GM23338 (cell line): ENCODE measurements around the gene SLC66A3. TPM values are rescaled to one million over a fixed set of nuclear protein-coding genes. Genes with fewer than 3 reads are reported as not detected.

ENCODE experiments used
- ATAC-seq: fragments of 200-7000 bp; cut with Tn5 transposase; 3 replicates; pipeline ENCODE4 v1.9.1; 2020
- DNase-seq: peaks from one replicate; pipeline ENCODE4 v3.0.0-alpha.2; 2015; ENCODE audit warnings: low spot score
- H2AFZ ChIP-seq: fragments of 200-600 bp; sonication (generic); 2 replicates; pipeline ENCODE4 v1.8.0; 2016; ENCODE audit warnings: antibody characterized with exemption, mild to moderate bottlenecking, moderate library complexity
- H3F3A ChIP-seq: fragments of 200-600 bp; sonication (generic); replicated peaks from 2 replicates; pipeline ENCODE4 v1.8.0; 2017; ENCODE audit warnings: antibody characterized with exemption, mixed run types, low read depth
- H3K27ac ChIP-seq: fragments of 200-600 bp; sonication (generic); 2 replicates; pipeline ENCODE4 v1.6.1; 2016; ENCODE audit warnings: low read depth
- H3K27me3 ChIP-seq: fragments of 200-600 bp; sonication (generic); 2 replicates; pipeline ENCODE4 v1.8.0; 2016; ENCODE audit warnings: mild to moderate bottlenecking, mixed run types, moderate library complexity; ENCODE audit not compliant: insufficient read depth
- H3K36me3 ChIP-seq: fragments of 200-600 bp; sonication (generic); 2 replicates; pipeline ENCODE4 v1.8.0; 2016; ENCODE audit warnings: mild to moderate bottlenecking; ENCODE audit not compliant: insufficient read depth
- H3K4me1 ChIP-seq: fragments of 200-600 bp; sonication (generic); 2 replicates; pipeline ENCODE4 v1.8.0; 2016; ENCODE audit warnings: mild to moderate bottlenecking, moderate library complexity; ENCODE audit not compliant: insufficient read depth
- H3K4me2 ChIP-seq: fragments of 200-600 bp; sonication (generic); 2 replicates; pipeline ENCODE4 v1.7.1; 2017; ENCODE audit warnings: mixed run types
- H3K4me3 ChIP-seq: fragments of 200-600 bp; sonication (generic); 2 replicates; pipeline ENCODE4 v1.6.1; 2016; ENCODE audit warnings: mixed run types
- H3K79me2 ChIP-seq: fragments of 200-600 bp; sonication (generic); replicated peaks from 2 replicates; pipeline ENCODE4 v1.8.0; 2017; ENCODE audit warnings: mild to moderate bottlenecking; ENCODE audit not compliant: insufficient read depth
- H3K9me2 ChIP-seq: fragments of 200-600 bp; sonication (generic); 2 replicates; pipeline ENCODE4 v1.8.0; 2017; ENCODE audit not compliant: insufficient read depth
- H4K20me1 ChIP-seq: fragments of 200-600 bp; sonication (generic); replicated peaks from 2 replicates; pipeline ENCODE4 v1.8.0; 2017; ENCODE audit warnings: mild to moderate bottlenecking; ENCODE audit not compliant: insufficient read depth
- H3K27ac Mint-ChIP-seq: 2 replicates; pipeline ENCODE4 v1.8.0; 2020; ENCODE audit warnings: inconsistent platforms, mild to moderate bottlenecking, moderate library complexity, mixed read lengths
- H3K27me3 Mint-ChIP-seq: 3 replicates; pipeline ENCODE4 v1.8.0; 2022; ENCODE audit warnings: low read depth, mild to moderate bottlenecking, moderate library complexity, mixed read lengths, inconsistent platforms; ENCODE audit not compliant: insufficient read depth, poor library complexity
- H3K36me3 Mint-ChIP-seq: 3 replicates; pipeline ENCODE4 v1.8.0; 2021; ENCODE audit warnings: low read depth, mild to moderate bottlenecking, inconsistent platforms, moderate library complexity, mixed read lengths
- H3K4me1 Mint-ChIP-seq: 3 replicates; pipeline ENCODE4 v1.8.0; 2020; ENCODE audit warnings: mild to moderate bottlenecking, inconsistent platforms, mixed read lengths
- H3K4me3 Mint-ChIP-seq: 3 replicates; pipeline ENCODE4 v1.8.0; 2021; ENCODE audit warnings: moderate library complexity, mild to moderate bottlenecking, inconsistent platforms, mixed read lengths
- H3K9me3 Mint-ChIP-seq: 3 replicates; pipeline ENCODE4 v1.8.0; 2020; ENCODE audit warnings: moderate library complexity, mild to moderate bottlenecking, inconsistent platforms, mixed read lengths
- CTCF ChIP-seq, 2 experiments: fragments of 200-600 bp in 1 of 2; sonication (generic) in 1 of 2; conservative IDR thresholded peaks; 2 replicates each; pipeline versions ENCODE4 v1.5.1 to v1.6.1; 2016 to 2017; ENCODE audit warnings: antibody characterized with exemption in 2 of 2, low read depth in 2 of 2, mild to moderate bottlenecking in 2 of 2, moderate library complexity in 1 of 2
- EZH2 ChIP-seq: fragments of 200-600 bp; sonication (generic); IDR thresholded peaks from one replicate; pipeline ENCODE4 v1.8.0; 2017; ENCODE audit warnings: antibody characterized with exemption, mild to moderate bottlenecking, low read depth; ENCODE audit not compliant: unreplicated experiment
- EZH2phosphoT487 ChIP-seq: fragments of 200-600 bp; sonication (generic); IDR thresholded peaks from one replicate; pipeline ENCODE4 v1.8.1; 2018; ENCODE audit warnings: antibody characterized with exemption; ENCODE audit not compliant: unreplicated experiment
- JUNB ChIP-seq: IDR thresholded peaks from one replicate; pipeline ENCODE4 v1.6.1; 2016; ENCODE audit warnings: antibody characterized with exemption; ENCODE audit not compliant: unreplicated experiment
- NANOG ChIP-seq: IDR thresholded peaks from 2 replicates; pipeline ENCODE4 v1.6.1; 2016; ENCODE audit warnings: antibody characterized with exemption, borderline replicate concordance
- POLR2AphosphoS5 ChIP-seq: IDR thresholded peaks from 2 replicates; pipeline ENCODE4 v1.6.1; 2016; ENCODE audit warnings: antibody characterized with exemption, low read depth
- STAT1 ChIP-seq: IDR thresholded peaks from one replicate; pipeline ENCODE4 v1.6.1; 2016; ENCODE audit warnings: antibody characterized with exemption; ENCODE audit not compliant: unreplicated experiment
- ZNF114 ChIP-seq: fragments of 250-450 bp; sonication (Bioruptor Pico); IDR thresholded peaks from 2 replicates; pipeline ENCODE4 v1.5.0; 2020; ENCODE audit warnings: mild to moderate bottlenecking, moderate library complexity
- ZNF331 ChIP-seq: fragments of 250-450 bp; sonication (Bioruptor Pico); IDR thresholded peaks from 2 replicates; pipeline ENCODE4 v1.5.0; 2020; ENCODE audit warnings: low read depth, mild to moderate bottlenecking, moderate library complexity
- polyA plus RNA-seq: library from polyadenylated mRNA; unstranded; fragments of >200 nt; fragmentation: Nextera tagmentation; extraction: Ambion mirVana; gene quantifications from 2 replicates; pipeline ENCODE4 v1.2.1, GENCODE V29; 2016
- total RNA-seq: library from RNA; depleted of rRNA; stranded (reverse); fragments of >200 nt; shearing (Covaris generic); gene quantifications from 2 replicates; pipeline ENCODE4 v1.2.3, GENCODE V29; 2014
- TF ChIP-seq, protein P1 (sequence below): IDR thresholded peaks from one replicate; pipeline ENCODE4 v1.6.1; 2018; ENCODE audit warnings: antibody characterized with exemption; ENCODE audit not compliant: unreplicated experiment
- TF ChIP-seq, protein P2 (sequence below): IDR thresholded peaks from 2 replicates; pipeline ENCODE4 v1.6.1; 2016; ENCODE audit warnings: antibody characterized with exemption

SLC66A3 gene
- total and polyA plus RNA-seq, 2 experiments from 2014 or later = 13.7 to 18.4 TPM

DNA sequence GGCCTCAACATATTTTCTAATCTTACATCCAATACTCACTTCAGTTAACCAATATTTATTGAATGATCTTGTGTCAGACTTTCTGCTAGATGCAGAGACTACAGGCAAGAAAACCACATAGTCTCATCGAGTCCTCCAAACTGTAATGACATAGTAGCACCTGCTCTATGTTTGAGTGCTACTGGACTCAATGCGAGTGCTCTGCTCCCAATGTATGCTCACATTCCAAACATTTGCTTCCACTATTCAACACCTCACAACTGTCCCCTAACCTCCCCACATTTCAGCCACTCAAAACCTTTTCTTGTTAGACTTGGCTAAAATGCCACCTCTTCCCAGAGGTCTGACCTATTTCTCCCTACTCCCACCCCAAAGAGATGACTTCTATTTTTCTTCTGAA is 65.2 kb downstream of the SLC66A3 start:
- H4K20me1 ChIP-seq = no peaks in the 10 kb centered on the region
- Mint-ChIP-seq H3K27ac (no peak overlapping the region), H3K4me1 (peaks cover 27% of the 10 kb centered on the region), H3K27me3 (peaks cover 9% of the 10 kb centered on the region), H3K9me3 (no peaks in the 10 kb centered on the region), H3K36me3 (peaks cover 34% of the 10 kb centered on the region), H3K4me3 (no peak overlapping the region)
- no peak overlapping the region for H3K4me2 ChIP-seq
- no peak overlapping the region for H3K27ac ChIP-seq
- ATAC-seq = no peak
- TF ChIP-seq EZH2phosphoT487 (no peak), ZNF331 (CRISPR knock-in tag) (no peak), ZNF114 (CRISPR knock-in tag) (no peak), EZH2 (no peak), STAT1 (no peak)
- H3F3A ChIP-seq = no peaks in the 10 kb centered on the region
- DNase-seq = no peak
- H3K36me3 ChIP-seq = peaks cover 4% of the 10 kb centered on the region
- no peak overlapping the region for H2AFZ ChIP-seq
- no peak overlapping the region for H3K4me3 ChIP-seq
- no peaks in the 10 kb centered on the region for H3K27me3 ChIP-seq
- peaks cover 24% of the 10 kb centered on the region for H3K4me1 ChIP-seq
- no peaks in the 10 kb centered on the region for H3K79me2 ChIP-seq
- no peaks in the 10 kb centered on the region for H3K9me2 ChIP-seq

DNA sequence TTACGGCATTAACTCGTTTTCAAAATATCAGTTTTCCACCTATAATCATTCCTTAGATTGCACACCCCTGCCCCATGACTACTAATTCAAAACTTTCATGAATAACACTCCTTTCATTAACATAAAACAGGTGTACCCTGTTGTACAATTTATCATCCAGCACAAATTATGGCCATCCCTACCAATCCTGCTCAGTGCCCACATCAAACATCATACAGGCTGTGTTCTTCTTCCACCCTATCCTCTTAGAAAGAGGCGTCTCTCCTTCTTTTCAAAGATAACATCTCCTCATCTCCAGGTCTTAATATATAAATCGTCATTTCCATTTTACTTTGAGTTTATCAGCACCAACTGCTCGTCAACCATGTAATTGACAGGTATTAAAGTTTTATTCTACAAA is 67.6 kb downstream of the SLC66A3 start:
- no peak overlapping the region for H2AFZ ChIP-seq
- H3K4me2 ChIP-seq = no peak overlapping the region
- H3F3A ChIP-seq = no peaks in the 10 kb centered on the region
- no peak overlapping the region for H3K27ac Mint-ChIP-seq
- no peaks in the 10 kb centered on the region; the same call in 1 of the 2 replicates for H3K36me3 ChIP-seq
- peaks cover 24% of the 10 kb centered on the region for H3K36me3 Mint-ChIP-seq
- H3K27me3 ChIP-seq = no peaks in the 10 kb centered on the region
- no peak overlapping the region for H3K4me3 Mint-ChIP-seq
- H3K79me2 ChIP-seq = no peaks in the 10 kb centered on the region
- ATAC-seq = no peak
- no peak overlapping the region for H3K27ac ChIP-seq
- TF ChIP-seq STAT1 (no peak), EZH2 (no peak)
- no peak overlapping the region for H3K4me3 ChIP-seq
- peaks cover 4% of the 10 kb centered on the region for H3K27me3 Mint-ChIP-seq
- peaks cover 28% of the 10 kb centered on the region for H3K4me1 Mint-ChIP-seq
- H3K9me3 Mint-ChIP-seq = no peaks in the 10 kb centered on the region
- no peaks in the 10 kb centered on the region for H4K20me1 ChIP-seq
- no peaks in the 10 kb centered on the region for H3K9me2 ChIP-seq
- DNase-seq = no peak
- peaks cover 24% of the 10 kb centered on the region for H3K4me1 ChIP-seq

- Histone ChIP-seq H2AFZ (no peak overlapping the region), H3K36me3 (no peaks in the 10 kb centered on the region; the same call in 1 of the 2 replicates)
- H3K27ac Mint-ChIP-seq = peak overlapping the region; percentile 18; the same call in 1 of the 2 replicates
- TF ChIP-seq CTCF (conservative IDR thresholded peaks at IDR 0.05; ENCODE audit: low read depth in 2 of 2) (no peak), STAT1 (no peak), NANOG (no peak), ZNF114 (CRISPR knock-in tag) (no peak), POLR2AphosphoS5 (no peak), JUNB (no peak)
- TF ChIP-seq, protein P1, sequence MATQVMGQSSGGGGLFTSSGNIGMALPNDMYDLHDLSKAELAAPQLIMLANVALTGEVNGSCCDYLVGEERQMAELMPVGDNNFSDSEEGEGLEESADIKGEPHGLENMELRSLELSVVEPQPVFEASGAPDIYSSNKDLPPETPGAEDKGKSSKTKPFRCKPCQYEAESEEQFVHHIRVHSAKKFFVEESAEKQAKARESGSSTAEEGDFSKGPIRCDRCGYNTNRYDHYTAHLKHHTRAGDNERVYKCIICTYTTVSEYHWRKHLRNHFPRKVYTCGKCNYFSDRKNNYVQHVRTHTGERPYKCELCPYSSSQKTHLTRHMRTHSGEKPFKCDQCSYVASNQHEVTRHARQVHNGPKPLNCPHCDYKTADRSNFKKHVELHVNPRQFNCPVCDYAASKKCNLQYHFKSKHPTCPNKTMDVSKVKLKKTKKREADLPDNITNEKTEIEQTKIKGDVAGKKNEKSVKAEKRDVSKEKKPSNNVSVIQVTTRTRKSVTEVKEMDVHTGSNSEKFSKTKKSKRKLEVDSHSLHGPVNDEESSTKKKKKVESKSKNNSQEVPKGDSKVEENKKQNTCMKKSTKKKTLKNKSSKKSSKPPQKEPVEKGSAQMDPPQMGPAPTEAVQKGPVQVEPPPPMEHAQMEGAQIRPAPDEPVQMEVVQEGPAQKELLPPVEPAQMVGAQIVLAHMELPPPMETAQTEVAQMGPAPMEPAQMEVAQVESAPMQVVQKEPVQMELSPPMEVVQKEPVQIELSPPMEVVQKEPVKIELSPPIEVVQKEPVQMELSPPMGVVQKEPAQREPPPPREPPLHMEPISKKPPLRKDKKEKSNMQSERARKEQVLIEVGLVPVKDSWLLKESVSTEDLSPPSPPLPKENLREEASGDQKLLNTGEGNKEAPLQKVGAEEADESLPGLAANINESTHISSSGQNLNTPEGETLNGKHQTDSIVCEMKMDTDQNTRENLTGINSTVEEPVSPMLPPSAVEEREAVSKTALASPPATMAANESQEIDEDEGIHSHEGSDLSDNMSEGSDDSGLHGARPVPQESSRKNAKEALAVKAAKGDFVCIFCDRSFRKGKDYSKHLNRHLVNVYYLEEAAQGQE = no peak
- TF ChIP-seq, protein P2, sequence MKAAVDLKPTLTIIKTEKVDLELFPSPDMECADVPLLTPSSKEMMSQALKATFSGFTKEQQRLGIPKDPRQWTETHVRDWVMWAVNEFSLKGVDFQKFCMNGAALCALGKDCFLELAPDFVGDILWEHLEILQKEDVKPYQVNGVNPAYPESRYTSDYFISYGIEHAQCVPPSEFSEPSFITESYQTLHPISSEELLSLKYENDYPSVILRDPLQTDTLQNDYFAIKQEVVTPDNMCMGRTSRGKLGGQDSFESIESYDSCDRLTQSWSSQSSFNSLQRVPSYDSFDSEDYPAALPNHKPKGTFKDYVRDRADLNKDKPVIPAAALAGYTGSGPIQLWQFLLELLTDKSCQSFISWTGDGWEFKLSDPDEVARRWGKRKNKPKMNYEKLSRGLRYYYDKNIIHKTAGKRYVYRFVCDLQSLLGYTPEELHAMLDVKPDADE = no peak
Measured at GRCh38 chr2:11224887-11225286, 69.6 kb downstream of the SLC66A3 start.

More at GRCh38 chr2:11224887-11225286, 69.6 kb downstream of the SLC66A3 start:
- peak; percentile 47; the same call in 2 of the 3 replicates for ATAC-seq
- Histone ChIP-seq H3K27me3 (no peaks in the 10 kb centered on the region), H3K79me2 (no peaks in the 10 kb centered on the region), H4K20me1 (no peaks in the 10 kb centered on the region), H3K9me2 (no peaks in the 10 kb centered on the region), H3K4me3 (no peak overlapping the region), H3K4me1 (peaks cover 24% of the 10 kb centered on the region), H3F3A (no peaks in the 10 kb centered on the region), H3K27ac (peak overlapping the region; percentile 46; the same call in 1 of the 2 replicates), H3K4me2 (no peak overlapping the region)
- no peak overlapping the region for H3K4me3 Mint-ChIP-seq
- peak; percentile 25 for DNase-seq
- peaks cover 12% of the 10 kb centered on the region for H3K36me3 Mint-ChIP-seq
- H3K27me3 Mint-ChIP-seq = no peaks in the 10 kb centered on the region
- no peaks in the 10 kb centered on the region for H3K9me3 Mint-ChIP-seq
- peaks cover 28% of the 10 kb centered on the region for H3K4me1 Mint-ChIP-seq
